Thyroid gland (tissue), 4 donors: ENCODE results near the gene LSP1.

Experiments
- CTCF ChIP-seq, 6 experiments: fragments of 200-600 bp in 3 of 6; fragments of 450-650 bp in 3 of 6; sonication (generic) in 3 of 6; IDR thresholded peaks; one replicate each; pipeline ENCODE4 v1.5.1; 2016 to 2019; ENCODE audit warnings: antibody characterized with exemption in 6 of 6, mild to moderate bottlenecking in 2 of 6, inconsistent platforms in 1 of 6, moderate library complexity in 1 of 6
- POLR2A ChIP-seq, 2 donors: fragments of 450-650 bp; IDR thresholded peaks; one replicate each; pipeline ENCODE4 v1.6.1; 2017; ENCODE audit warnings: antibody characterized with exemption in 2 of 2, mild to moderate bottlenecking in 2 of 2, moderate library complexity in 1 of 2

GRCh38 chr11:1845095-1845429, 7.8 kb upstream of the LSP1 start:
- TF ChIP-seq POLR2A (IDR thresholded peaks at IDR 0.05), result no peak
- TF ChIP-seq CTCF (IDR thresholded peaks at IDR 0.05), result no peak
